NCI-H345 (cell line): ENCODE measurements around the gene TSPAN7.

ENCODE experiments used
- DNase-seq: peaks from one replicate; lab custom pipeline; 2025; lab: John Stamatoyannopoulos, UW

Gene TSPAN7

GRCh38 chrX:38649221-38649620 lies 87.9 kb downstream of the TSPAN7 start:
- DNase-seq, result no peak

DNA sequence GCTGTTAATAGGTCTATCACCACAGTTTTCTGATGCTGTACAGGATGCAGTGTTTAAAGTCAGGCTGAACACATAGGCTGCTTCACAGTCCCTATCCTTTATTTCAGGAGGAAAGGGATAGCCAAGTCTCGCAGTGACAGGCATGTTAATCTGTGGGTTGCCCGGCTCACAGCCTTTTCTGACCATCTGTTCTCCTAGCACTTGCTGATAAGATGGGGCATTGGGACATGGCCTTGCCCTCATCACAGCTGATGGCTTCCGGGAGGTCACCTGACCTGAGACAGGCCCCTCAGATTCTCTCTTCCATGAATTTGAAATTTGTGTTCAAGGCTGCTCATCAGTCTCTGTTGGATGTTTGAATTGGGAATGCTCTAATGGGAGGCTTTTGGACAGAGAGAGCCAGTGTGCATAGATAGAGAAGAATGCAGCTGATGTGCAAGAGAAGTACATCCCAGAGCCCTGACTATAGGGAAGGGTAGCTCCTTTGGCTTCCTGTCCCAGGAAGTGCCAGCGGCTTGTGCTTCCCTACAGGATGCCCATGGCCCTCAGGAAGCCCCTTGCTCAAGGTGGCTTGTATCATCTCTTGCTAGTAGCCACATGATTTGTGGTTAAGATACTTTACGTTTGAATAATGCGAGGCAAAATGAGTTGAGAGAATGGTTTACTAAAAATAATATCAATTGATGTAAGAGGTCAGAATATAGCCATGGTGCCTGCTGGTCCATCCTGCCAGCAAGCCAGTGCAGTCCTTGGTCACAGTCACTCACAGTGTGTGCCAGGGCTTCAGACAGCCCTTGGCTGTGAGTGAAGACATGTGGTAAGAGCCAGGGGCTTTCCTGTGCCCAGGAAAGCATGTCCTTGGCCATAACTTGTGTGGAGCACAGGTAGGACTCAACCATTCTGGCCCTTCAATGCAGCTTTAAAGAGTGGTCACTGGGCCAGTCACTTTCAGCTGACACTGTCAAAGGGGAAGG lies 88.6 kb downstream of the TSPAN7 start:
- no peak for DNase-seq

- DNase-seq, result no peak
These were observed 90.6 kb downstream of the TSPAN7 start for GRCh38 chrX:38651625-38652601.

DNA sequence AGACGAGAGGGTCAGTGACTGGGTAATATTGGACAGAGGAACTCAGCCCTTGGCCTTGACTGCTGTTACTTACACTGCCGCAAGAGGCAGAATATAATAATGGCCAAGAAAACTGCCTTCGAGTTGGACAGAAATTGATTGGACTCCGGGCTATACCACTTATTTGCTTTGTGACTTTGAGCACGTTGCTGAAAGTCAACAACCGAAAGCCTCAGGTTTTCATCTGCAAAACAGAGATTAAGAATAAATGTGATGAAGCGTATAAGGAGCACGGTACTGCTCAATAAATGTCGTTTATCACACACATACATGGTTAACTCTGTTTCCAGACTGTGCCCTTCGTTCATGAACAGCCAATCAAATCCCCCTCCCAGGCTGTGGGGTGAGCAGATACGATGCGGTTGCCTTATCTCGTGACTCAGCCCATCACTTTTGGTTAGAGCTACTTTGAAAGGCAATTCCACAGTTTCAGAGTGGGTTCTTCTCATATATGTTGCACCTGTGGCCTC lies 91.6 kb downstream of the TSPAN7 start:
- no peak for DNase-seq

GRCh38 chrX:38654302-38654701 lies 93.0 kb downstream of the TSPAN7 start:
- peak; percentile 0 for DNase-seq

GRCh38 chrX:38656350-38656915 lies 95.1 kb downstream of the TSPAN7 start:
- DNase-seq, result no peak

- no peak for DNase-seq
These were observed 96.2 kb downstream of the TSPAN7 start for GRCh38 chrX:38657562-38657961.

GRCh38 chrX:38660395-38661102 lies 99.2 kb downstream of the TSPAN7 start:
- no peak for DNase-seq

- DNase-seq, result no peak
These were observed 99.7 kb downstream of the TSPAN7 start for GRCh38 chrX:38661103-38661441.

DNA sequence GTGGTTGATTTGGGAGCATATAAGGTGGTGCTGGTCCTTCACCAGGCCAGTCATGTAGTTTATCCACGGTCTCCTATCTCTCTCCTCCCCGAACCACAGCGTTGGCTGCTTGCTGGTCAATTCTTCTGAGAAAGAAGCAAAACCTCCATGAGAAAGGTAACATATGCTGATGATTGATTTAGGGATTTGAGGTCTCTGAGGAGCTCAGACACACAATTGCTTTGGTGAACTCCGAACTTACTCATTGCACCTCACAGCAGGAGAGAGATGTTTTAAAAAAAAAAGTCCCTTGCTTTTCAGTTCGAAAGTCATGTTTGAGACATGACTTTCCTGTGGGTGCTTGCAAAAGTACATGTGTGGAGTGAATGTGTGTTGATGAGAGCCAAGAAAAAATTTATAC lies 100.2 kb downstream of the TSPAN7 start:
- DNase-seq, result no peak

- DNase-seq, result no peak
These were observed 101.3 kb downstream of the TSPAN7 start for GRCh38 chrX:38662640-38663039.

GRCh38 chrX:38664285-38664684 lies 102.9 kb downstream of the TSPAN7 start:
- DNase-seq, result peak; percentile 7

GRCh38 chrX:38666909-38667308 lies 105.6 kb downstream of the TSPAN7 start:
- DNase-seq, result no peak

DNA sequence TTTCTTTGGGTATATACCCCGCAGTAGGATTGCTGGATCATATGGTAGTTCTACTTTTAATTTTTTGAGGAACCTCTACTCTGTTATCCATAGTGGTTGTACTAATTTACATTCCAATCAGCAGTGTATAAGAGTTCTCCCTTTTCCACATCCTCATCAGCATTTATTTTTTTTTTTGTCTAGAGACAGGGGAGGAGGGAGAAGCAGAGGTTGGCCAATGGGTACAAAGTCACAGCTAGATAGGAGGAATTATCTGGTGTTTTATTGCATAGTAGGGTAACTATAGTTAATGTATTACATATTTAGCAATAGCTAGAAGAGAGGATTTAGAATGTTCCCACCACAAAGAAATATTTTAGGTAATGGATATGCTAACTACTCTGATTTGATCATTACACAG lies 107.4 kb downstream of the TSPAN7 start:
- DNase-seq, result no peak

DNA sequence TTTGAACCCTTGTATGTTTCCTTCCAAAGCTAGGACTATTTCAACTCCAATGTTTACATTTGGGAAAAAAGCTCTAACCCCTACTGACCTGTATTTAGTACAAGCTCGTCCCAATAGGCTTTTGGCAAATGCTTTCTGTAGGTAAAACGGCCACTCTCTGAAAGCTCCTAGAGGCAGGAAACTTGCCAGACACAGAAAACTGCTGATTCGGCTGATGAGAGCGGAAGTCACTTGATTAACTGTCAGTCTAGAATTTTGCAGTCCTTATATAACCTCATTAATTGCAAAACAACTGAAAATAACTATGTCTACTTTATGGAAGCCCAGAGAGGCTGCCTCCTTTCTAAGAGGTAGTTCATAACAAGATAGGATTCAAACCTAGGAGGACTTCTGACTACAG lies 108.1 kb downstream of the TSPAN7 start:
- no peak for DNase-seq

DNA sequence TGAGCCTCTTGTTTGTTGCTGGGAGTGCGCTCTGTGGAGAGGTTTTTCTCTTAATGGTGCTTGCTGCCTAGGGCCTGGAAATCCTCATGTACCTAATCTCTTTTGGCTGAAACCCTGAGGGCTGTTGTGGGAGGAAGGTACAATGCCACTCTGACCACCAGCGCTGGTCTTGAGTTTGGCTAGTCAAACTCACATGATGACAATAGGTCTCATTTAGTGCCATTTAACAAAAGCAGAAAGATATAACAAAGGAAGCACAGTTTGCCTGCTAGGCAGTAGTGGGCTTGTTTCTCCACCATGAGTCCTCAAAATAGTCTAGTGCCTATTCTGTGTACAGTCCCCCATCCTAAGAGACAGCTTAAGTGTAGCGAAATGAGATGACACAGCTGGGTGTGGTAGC lies 111.3 kb downstream of the TSPAN7 start:
- DNase-seq, result no peak

GRCh38 chrX:38675856-38676255 lies 114.5 kb downstream of the TSPAN7 start:
- no peak for DNase-seq

DNA sequence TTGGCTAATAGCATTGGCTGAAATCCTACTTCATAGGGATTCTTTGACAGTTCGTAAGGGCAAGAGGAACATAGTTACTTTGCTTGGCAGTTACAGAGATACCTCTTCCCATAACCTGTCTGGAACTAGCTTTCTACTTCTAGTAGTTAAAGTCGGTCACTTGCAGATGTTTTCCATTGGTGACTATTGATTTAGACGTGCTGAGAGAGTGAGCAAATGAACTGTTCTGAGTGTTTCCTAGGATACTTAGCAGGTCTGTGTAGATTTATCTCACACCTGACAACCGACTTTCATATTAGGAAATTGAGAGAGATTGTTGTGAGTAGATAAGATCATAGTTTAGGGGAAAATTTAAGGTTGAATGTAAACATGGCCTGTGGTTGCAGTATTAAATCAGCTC lies 116.8 kb downstream of the TSPAN7 start:
- no peak for DNase-seq

DNA sequence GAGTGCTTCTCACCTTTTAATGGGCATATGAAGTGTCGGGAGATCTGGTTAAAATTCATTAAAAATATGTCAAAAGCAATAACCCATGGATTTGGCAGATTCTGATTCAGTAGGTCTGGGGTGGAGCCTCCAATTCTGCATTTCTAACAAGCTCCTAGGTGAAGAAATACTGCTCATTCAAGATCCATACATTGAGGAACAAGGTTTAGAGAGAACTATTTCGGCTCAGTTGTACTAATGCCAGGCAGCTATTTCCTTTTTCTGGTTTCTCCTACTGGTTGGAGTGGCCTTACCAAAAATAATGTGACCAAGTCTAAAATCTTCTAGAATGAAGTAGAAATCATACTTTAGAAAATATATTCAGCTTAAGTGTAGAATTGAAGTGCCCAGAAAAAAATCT lies 117.5 kb downstream of the TSPAN7 start:
- DNase-seq, result no peak

- no peak for DNase-seq
These were observed 118.4 kb downstream of the TSPAN7 start for GRCh38 chrX:38679695-38680094.

- no peak for DNase-seq
These were observed 120.8 kb downstream of the TSPAN7 start for GRCh38 chrX:38682095-38682494.

DNA sequence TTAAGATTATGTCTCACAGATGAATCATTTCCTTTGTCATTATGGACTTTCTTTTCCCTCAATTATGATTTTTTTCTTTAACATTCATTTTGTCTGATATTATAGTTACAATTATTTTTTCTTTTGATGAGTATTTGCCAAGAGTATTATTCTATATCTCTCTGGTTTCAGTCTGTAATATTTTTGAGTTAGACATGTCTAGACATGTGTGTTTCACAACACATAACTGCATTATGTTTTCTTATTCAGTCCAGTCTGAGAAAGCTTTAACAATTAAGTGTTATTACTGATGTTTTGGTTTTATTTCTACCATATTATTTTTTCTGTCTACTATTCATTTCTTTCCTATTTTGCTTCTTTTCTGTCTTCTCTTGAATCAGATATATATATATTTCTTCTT lies 131.6 kb downstream of the TSPAN7 start:
- no peak for DNase-seq
